Hepatic stellate cell (primary cell): ENCODE measurements around the gene FAHD1.

ENCODE experiments used
- DNase-seq: peaks from one replicate; pipeline ENCODE4 v3.0.0; 2011; ENCODE audit warnings: low spot score

Gene FAHD1

GRCh38 chr16:1826691-1827573 is at the start of gene FAHD1, which contains the start of gene HAGH:
Gene FAHD1 (plus strand): TSS chr16:1827206. CDS start chr16:1827239, 33 bp downstream.
Gene HAGH (minus strand): TSS chr16:1826825. CDS start chr16:1826787, 38 bp downstream.
- DNase-seq: peak; percentile 100

GRCh38 chr16:1777375-1778199 is 49.4 kb upstream of the FAHD1 start:
- DNase-seq: no peak

GRCh38 chr16:1778200-1779179 is 48.5 kb upstream of the FAHD1 start:
- no peak for DNase-seq

- no peak for DNase-seq
Observed at GRCh38 chr16:1779234-1779701, 47.7 kb upstream of the FAHD1 start.

- no peak for DNase-seq
Observed at GRCh38 chr16:1779741-1780676, 47.0 kb upstream of the FAHD1 start.

GRCh38 chr16:1780677-1781072 is 46.3 kb upstream of the FAHD1 start:
- no peak for DNase-seq

GRCh38 chr16:1781254-1781653 is 45.8 kb upstream of the FAHD1 start:
- DNase-seq: no peak

GRCh38 chr16:1781758-1782407 is 45.1 kb upstream of the FAHD1 start:
- peak; percentile 59 for DNase-seq

GRCh38 chr16:1782408-1783264 is 44.4 kb upstream of the FAHD1 start, which contains the start of the genes NUBP2 and SPSB3:
Gene NUBP2 (plus strand): TSS chr16:1782960. CDS start chr16:1783021, 61 bp downstream.
Gene SPSB3 (minus strand): TSS chr16:1782571. CDS start chr16:1781483, 1,088 bp downstream.
- DNase-seq: peak; percentile 100

- DNase-seq: no peak
Observed at GRCh38 chr16:1784977-1785845, 41.8 kb upstream of the FAHD1 start.

GRCh38 chr16:1785846-1786170 is 41.2 kb upstream of the FAHD1 start:
- DNase-seq: no peak

- no peak for DNase-seq
Observed at GRCh38 chr16:1786242-1787055, 40.6 kb upstream of the FAHD1 start.

- DNase-seq: no peak
Observed at GRCh38 chr16:1787056-1787321, 40.0 kb upstream of the FAHD1 start.

GRCh38 chr16:1787322-1788094 is 39.5 kb upstream of the FAHD1 start:
- no peak for DNase-seq

GRCh38 chr16:1788095-1788707 is 38.8 kb upstream of the FAHD1 start:
- no peak for DNase-seq

- DNase-seq: no peak
Observed at GRCh38 chr16:1788708-1789100, 38.3 kb upstream of the FAHD1 start.
